Tibial nerve (tissue), 4 donors: ENCODE data around the gene ALK.

Experiments
- EP300 ChIP-seq, 2 donors: sonication (generic); formaldehyde crosslinking; IDR thresholded peaks; one replicate each; pipeline ENCODE4 v1.6.1; 2017; ENCODE audit warnings: antibody characterized with exemption in 2 of 2, mild to moderate bottlenecking in 1 of 2
- POLR2A ChIP-seq, 2 donors: fragments of 450-650 bp; IDR thresholded peaks; one replicate each; pipeline ENCODE4 v1.6.1; 2017; ENCODE audit warnings: antibody characterized with exemption in 2 of 2, mild to moderate bottlenecking in 2 of 2, moderate library complexity in 2 of 2
- TF ChIP-seq, protein P1 (sequence below), 5 experiments: fragments of 200-600 bp in 3 of 5; fragments of 450-650 bp in 2 of 5; sonication (generic) in 3 of 5; IDR thresholded peaks; one replicate each; pipeline ENCODE4 v1.5.1; 2016 to 2019; ENCODE audit warnings: antibody characterized with exemption in 5 of 5, mild to moderate bottlenecking in 3 of 5, moderate library complexity in 2 of 5

GRCh38 chr2:29475499-29475898, 445.9 kb downstream of the ALK start:
- TF ChIP-seq POLR2A (IDR thresholded peaks at IDR 0.05) (no peak), EP300 (IDR thresholded peaks at IDR 0.05) (no peak)
- TF ChIP-seq, protein P1, sequence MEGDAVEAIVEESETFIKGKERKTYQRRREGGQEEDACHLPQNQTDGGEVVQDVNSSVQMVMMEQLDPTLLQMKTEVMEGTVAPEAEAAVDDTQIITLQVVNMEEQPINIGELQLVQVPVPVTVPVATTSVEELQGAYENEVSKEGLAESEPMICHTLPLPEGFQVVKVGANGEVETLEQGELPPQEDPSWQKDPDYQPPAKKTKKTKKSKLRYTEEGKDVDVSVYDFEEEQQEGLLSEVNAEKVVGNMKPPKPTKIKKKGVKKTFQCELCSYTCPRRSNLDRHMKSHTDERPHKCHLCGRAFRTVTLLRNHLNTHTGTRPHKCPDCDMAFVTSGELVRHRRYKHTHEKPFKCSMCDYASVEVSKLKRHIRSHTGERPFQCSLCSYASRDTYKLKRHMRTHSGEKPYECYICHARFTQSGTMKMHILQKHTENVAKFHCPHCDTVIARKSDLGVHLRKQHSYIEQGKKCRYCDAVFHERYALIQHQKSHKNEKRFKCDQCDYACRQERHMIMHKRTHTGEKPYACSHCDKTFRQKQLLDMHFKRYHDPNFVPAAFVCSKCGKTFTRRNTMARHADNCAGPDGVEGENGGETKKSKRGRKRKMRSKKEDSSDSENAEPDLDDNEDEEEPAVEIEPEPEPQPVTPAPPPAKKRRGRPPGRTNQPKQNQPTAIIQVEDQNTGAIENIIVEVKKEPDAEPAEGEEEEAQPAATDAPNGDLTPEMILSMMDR (IDR thresholded peaks at IDR 0.05): no peak
